NCI-H82 (cell line): ENCODE measurements around the gene GARIN5B.

Source experiments
- DNase-seq: peaks from one replicate; lab custom pipeline; 2025; lab: John Stamatoyannopoulos, UW

Gene GARIN5B

GRCh38 chr19:55389386-55390317, 26.6 kb upstream of the GARIN5B start:
- DNase-seq: no peak

- DNase-seq: no peak
Measured at GRCh38 chr19:55387736-55388497, 24.9 kb upstream of the GARIN5B start.

GRCh38 chr19:55386493-55386971, 23.5 kb upstream of the GARIN5B start:
- DNase-seq: no peak

- DNase-seq: peak; percentile 99
Measured at GRCh38 chr19:55385724-55386492, 22.8 kb upstream of the GARIN5B start, which contains the start of gene RPL28. Gene RPL28, plus strand, starts transcription at chr19:55385932. Its CDS starts 426 bp downstream, at chr19:55386358.

- peak; percentile 99 for DNase-seq
Measured at GRCh38 chr19:55384920-55385723, 22.1 kb upstream of the GARIN5B start.

- DNase-seq: peak; percentile 65
Measured at GRCh38 chr19:55384131-55384919, 21.3 kb upstream of the GARIN5B start, which contains the start of gene TMEM238. Gene TMEM238, minus strand, starts transcription at chr19:55384292. Its CDS starts 33 bp downstream, at chr19:55384259.

GRCh38 chr19:55383279-55384130, 20.4 kb upstream of the GARIN5B start:
- DNase-seq: peak; percentile 69

- DNase-seq: no peak
Measured at GRCh38 chr19:55382522-55383054, 19.5 kb upstream of the GARIN5B start.

- no peak for DNase-seq
Measured at GRCh38 chr19:55382013-55382412, 19.0 kb upstream of the GARIN5B start.

- DNase-seq: peak; percentile 86
Measured at GRCh38 chr19:55379174-55379573, 16.1 kb upstream of the GARIN5B start.

GRCh38 chr19:55377356-55378131, 14.5 kb upstream of the GARIN5B start:
- peak; percentile 56 for DNase-seq

- DNase-seq: no peak
Measured at GRCh38 chr19:55376241-55376933, 13.3 kb upstream of the GARIN5B start, which contains the start of gene TMEM190. Gene TMEM190, plus strand, starts transcription at chr19:55376826. Its CDS starts 28 bp downstream, at chr19:55376854.

GRCh38 chr19:55373993-55374757, 11.1 kb upstream of the GARIN5B start:
- no peak for DNase-seq

GRCh38 chr19:55373306-55373992, 10.4 kb upstream of the GARIN5B start:
- DNase-seq: no peak

- DNase-seq: no peak
Measured at GRCh38 chr19:55372316-55373081, 9.4 kb upstream of the GARIN5B start.
